ENCODE measurements around the gene MBP.

DNA sequence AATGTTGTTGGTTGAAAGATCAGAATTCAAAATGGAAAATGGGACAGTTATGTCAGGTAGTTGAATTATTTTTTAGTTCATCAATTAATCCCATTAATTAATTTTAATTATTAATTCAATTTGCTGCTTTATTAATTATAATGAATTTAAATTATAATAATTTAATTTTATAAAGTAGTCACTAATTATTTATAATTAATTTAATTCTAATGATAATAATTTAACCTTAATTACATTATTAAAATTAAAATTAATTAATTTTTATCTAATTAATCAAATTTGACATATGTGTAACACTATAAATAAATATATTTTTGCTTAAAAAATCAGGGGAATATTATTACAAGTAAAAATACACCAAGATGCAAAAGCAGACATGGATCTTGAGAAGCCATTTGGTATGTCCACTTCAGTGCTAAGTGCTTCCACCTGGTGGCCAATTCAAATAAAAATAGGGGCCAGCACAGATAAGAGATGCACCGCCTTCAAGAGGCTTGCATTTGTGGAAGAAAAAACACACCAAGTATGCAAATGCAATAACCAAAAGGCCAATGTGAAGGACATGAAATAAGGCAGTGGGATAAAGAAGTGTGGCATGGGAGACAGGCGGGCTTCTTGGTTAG is 73.2 kb downstream of the MBP start:
- TF ChIP-seq POLR2A (IDR thresholded peaks at IDR 0.05), result no peak
- TF ChIP-seq, protein P1, sequence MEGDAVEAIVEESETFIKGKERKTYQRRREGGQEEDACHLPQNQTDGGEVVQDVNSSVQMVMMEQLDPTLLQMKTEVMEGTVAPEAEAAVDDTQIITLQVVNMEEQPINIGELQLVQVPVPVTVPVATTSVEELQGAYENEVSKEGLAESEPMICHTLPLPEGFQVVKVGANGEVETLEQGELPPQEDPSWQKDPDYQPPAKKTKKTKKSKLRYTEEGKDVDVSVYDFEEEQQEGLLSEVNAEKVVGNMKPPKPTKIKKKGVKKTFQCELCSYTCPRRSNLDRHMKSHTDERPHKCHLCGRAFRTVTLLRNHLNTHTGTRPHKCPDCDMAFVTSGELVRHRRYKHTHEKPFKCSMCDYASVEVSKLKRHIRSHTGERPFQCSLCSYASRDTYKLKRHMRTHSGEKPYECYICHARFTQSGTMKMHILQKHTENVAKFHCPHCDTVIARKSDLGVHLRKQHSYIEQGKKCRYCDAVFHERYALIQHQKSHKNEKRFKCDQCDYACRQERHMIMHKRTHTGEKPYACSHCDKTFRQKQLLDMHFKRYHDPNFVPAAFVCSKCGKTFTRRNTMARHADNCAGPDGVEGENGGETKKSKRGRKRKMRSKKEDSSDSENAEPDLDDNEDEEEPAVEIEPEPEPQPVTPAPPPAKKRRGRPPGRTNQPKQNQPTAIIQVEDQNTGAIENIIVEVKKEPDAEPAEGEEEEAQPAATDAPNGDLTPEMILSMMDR (IDR thresholded peaks at IDR 0.05), result no peak

Measured in lower leg skin (tissue), 3 donors.